ENCODE data around the gene FOXP1. TPM values are rescaled to one million over a fixed set of nuclear protein-coding genes. Genes with fewer than 3 reads are reported as not detected.

The FOXP1 gene
- total and polyA plus RNA-seq, 3 donors from 2014 or later, result 37.8 to 105 (median 75.9) TPM

DNA sequence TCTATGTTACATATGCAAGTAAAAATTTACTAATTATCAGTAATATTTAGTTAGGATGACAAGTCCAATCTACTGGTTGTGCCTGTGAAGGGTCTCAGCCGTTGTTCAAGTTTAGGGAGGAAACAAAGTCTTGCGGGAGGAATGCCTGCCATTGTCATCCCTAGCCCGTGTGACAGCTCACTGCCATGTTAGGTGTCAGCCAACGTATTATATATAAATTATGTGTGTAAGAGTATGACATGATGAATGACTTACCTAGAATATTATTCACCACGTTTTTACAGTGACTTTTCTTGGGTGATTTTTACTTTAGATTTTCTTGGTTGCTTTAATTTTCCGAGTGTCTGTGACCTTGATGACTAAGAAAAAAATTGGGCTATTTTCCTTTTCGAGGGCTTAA is 656.7 kb downstream of the FOXP1 start:
- WGBS, 2 donors, result 60 to 71% methylated on average over 7 of the region's 7 CpGs
- TF ChIP-seq POLR2A (IDR thresholded peaks at IDR 0.05), result no peak
- TF ChIP-seq, protein P1, sequence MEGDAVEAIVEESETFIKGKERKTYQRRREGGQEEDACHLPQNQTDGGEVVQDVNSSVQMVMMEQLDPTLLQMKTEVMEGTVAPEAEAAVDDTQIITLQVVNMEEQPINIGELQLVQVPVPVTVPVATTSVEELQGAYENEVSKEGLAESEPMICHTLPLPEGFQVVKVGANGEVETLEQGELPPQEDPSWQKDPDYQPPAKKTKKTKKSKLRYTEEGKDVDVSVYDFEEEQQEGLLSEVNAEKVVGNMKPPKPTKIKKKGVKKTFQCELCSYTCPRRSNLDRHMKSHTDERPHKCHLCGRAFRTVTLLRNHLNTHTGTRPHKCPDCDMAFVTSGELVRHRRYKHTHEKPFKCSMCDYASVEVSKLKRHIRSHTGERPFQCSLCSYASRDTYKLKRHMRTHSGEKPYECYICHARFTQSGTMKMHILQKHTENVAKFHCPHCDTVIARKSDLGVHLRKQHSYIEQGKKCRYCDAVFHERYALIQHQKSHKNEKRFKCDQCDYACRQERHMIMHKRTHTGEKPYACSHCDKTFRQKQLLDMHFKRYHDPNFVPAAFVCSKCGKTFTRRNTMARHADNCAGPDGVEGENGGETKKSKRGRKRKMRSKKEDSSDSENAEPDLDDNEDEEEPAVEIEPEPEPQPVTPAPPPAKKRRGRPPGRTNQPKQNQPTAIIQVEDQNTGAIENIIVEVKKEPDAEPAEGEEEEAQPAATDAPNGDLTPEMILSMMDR (IDR thresholded peaks at IDR 0.05), result no peak
- intact Hi-C loops (cut with DNase I; ENCODE audit: low total_unique reads), result no loop called here
- H3K9me3 ChIP-seq, result no peaks in the 10 kb centered on the region
- no peaks in the 10 kb centered on the region for H3K4me1 ChIP-seq
- no peaks in the 10 kb centered on the region for H3K36me3 ChIP-seq (ENCODE audit: low read depth, missing control alignments)
- DNase-seq, result no peak
- no peaks in the 10 kb centered on the region for H3K27me3 ChIP-seq
- H3K27ac ChIP-seq, result no peak overlapping the region
- H3K4me3 ChIP-seq, result no peak overlapping the region

DNA sequence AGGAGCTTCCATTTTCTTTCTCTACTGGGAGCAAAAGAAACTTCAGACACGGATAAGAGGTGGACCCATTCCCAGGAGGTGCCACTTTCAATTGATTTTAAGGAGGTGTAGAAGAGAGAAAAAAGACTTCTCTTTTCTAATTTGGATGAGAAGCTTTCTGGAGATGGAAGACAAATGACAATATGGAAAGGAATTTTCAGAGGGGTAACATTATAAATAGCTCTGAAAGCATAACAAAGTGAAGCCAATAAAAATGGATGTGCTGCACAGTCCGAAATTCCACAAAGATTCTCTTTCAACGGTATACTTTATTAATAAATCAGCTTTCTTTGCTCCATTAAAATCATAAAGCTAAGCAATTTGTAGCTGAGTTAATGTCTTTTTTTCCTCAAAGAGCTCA is 663.9 kb downstream of the FOXP1 start:
- Histone ChIP-seq H3K36me3 (ENCODE audit: low read depth, missing control alignments) (no peaks in the 10 kb centered on the region), H3K4me3 (no peak overlapping the region), H3K4me1 (no peaks in the 10 kb centered on the region), H3K27me3 (no peaks in the 10 kb centered on the region), H3K27ac (no peak overlapping the region), H3K9me3 (no peaks in the 10 kb centered on the region)
- WGBS, 2 donors, result 70 to 78% methylated on average over 3 of the region's 3 CpGs
- TF ChIP-seq, protein P1 (IDR thresholded peaks at IDR 0.05), result no peak
- no peak for TF ChIP-seq POLR2A (IDR thresholded peaks at IDR 0.05)
- DNase-seq, result no peak
- intact Hi-C loops (cut with DNase I; ENCODE audit: low total_unique reads), result no loop called here

DNA sequence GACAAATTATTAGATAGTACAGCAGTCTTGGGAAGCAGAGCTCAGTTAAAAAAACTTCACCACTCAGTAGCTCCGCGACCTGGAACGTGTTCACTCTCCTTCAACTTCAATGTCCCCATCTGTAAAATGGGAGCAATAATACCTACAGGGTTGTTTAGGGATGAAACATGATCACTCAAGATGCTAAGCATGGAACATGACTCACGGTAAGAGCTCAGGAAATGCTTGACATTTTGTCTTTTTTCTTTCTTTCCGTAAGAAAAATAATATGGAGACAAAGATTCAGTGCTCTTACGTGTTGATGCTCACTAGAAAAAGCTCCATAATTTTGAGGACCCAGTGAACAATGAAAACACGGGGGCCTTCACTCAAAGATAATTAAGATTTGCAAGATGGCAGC is 664.4 kb downstream of the FOXP1 start:
- intact Hi-C loops (cut with DNase I; ENCODE audit: low total_unique reads), result no loop called here
- H3K27me3 ChIP-seq, result no peaks in the 10 kb centered on the region
- 89% methylated on average over 7 of the region's 7 CpGs for WGBS, 2 donors
- no peak for DNase-seq
- H3K9me3 ChIP-seq, result no peaks in the 10 kb centered on the region
- no peak overlapping the region for H3K4me3 ChIP-seq
- TF ChIP-seq, protein P1 (IDR thresholded peaks at IDR 0.05), result no peak
- no peak for TF ChIP-seq POLR2A (IDR thresholded peaks at IDR 0.05)
- H3K36me3 ChIP-seq (ENCODE audit: low read depth, missing control alignments), result no peaks in the 10 kb centered on the region
- H3K4me1 ChIP-seq, result no peaks in the 10 kb centered on the region
- no peak overlapping the region for H3K27ac ChIP-seq

- TF ChIP-seq POLR2A (IDR thresholded peaks at IDR 0.05), result no peak
- TF ChIP-seq, protein P1 (IDR thresholded peaks at IDR 0.05), result no peak
Measured at GRCh38 chr3:70916375-70917055, 667.0 kb downstream of the FOXP1 start.

GRCh38 chr3:70914862-70915261 is 668.7 kb downstream of the FOXP1 start:
- WGBS, 2 donors, result 86 to 100% methylated on average over 1 of the region's 1 CpG
- Histone ChIP-seq H3K9me3 (no peaks in the 10 kb centered on the region), H3K27ac (no peak overlapping the region), H3K27me3 (no peaks in the 10 kb centered on the region), H3K4me3 (no peak overlapping the region), H3K4me1 (no peaks in the 10 kb centered on the region), H3K36me3 (ENCODE audit: low read depth, missing control alignments) (no peaks in the 10 kb centered on the region)
- intact Hi-C loops (cut with DNase I; ENCODE audit: low total_unique reads), result no loop called here
- TF ChIP-seq, protein P1 (IDR thresholded peaks at IDR 0.05), result no peak
- TF ChIP-seq POLR2A (IDR thresholded peaks at IDR 0.05), result no peak
- DNase-seq, result no peak

More at GRCh38 chr3:70916375-70917055, 667.0 kb downstream of the FOXP1 start:
- H3K27ac ChIP-seq, result no peak overlapping the region
- no peaks in the 10 kb centered on the region for H3K4me1 ChIP-seq
- H3K4me3 ChIP-seq, result no peak overlapping the region
- intact Hi-C loops (cut with DNase I; ENCODE audit: low total_unique reads), result no loop called here
- no peak for DNase-seq
- H3K9me3 ChIP-seq, result no peaks in the 10 kb centered on the region
- 76% methylated on average over 4 of the region's 4 CpGs for WGBS, 2 donors
- H3K36me3 ChIP-seq (ENCODE audit: low read depth, missing control alignments), result no peaks in the 10 kb centered on the region
- no peaks in the 10 kb centered on the region for H3K27me3 ChIP-seq
